ENCODE data around the gene SYT9.

DNA sequence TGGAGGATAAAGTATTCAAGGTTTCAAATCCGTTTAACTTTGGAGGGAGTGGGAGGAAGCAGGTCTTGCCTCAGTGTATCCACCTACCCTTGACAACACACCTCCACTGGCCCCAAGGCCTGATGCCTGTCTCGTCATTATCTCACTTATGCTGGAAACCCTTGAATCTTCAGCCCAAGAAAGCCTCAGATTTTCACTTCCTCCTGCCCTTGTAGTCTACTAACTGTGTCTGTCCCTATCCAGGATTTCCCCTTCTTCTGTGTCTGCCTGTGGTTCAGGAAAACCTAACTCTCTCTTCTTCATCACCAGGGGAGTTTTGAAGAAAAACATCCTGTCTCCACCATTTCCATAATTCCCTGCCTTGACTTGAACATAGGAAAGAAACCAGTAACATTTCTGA, 56.1 kb downstream of the SYT9 start:
- TF ChIP-seq, protein P1, sequence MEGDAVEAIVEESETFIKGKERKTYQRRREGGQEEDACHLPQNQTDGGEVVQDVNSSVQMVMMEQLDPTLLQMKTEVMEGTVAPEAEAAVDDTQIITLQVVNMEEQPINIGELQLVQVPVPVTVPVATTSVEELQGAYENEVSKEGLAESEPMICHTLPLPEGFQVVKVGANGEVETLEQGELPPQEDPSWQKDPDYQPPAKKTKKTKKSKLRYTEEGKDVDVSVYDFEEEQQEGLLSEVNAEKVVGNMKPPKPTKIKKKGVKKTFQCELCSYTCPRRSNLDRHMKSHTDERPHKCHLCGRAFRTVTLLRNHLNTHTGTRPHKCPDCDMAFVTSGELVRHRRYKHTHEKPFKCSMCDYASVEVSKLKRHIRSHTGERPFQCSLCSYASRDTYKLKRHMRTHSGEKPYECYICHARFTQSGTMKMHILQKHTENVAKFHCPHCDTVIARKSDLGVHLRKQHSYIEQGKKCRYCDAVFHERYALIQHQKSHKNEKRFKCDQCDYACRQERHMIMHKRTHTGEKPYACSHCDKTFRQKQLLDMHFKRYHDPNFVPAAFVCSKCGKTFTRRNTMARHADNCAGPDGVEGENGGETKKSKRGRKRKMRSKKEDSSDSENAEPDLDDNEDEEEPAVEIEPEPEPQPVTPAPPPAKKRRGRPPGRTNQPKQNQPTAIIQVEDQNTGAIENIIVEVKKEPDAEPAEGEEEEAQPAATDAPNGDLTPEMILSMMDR (IDR thresholded peaks at IDR 0.05; ENCODE audit: insufficient read depth, low read depth, low read length): no peak
- no peak for TF ChIP-seq EZH2 (IDR thresholded peaks at IDR 0.05; ENCODE audit: insufficient read depth, low read length)

All from astrocyte (in vitro differentiated cells and primary cell).